Stromal cell of bone marrow (primary cell): ENCODE measurements around the gene KCNAB2.

Experiments
- DNase-seq: peaks from one replicate; pipeline ENCODE4 v3.0.0-alpha.2; 2012; ENCODE audit warnings: low read depth

The KCNAB2 gene

DNA sequence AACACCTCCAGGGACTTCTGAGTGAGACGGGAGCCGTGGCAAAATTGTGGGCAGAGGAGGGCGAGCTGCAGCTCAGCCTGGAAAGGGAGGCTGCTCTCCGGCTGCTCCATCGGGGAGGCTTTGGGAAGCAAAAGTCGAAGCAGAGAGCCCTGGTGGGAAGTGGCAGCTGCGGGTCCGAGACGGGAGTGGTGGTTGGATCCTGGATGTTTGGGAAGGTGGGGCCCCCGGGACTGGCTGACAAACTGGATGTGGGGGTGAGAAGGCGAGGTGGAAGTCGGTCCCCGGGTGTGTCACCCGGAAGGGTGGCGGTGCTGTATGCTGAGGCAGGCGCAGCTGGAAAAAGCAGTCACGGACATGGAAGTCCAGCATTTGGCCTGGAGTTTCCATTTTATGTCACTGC, 52.1 kb downstream of the KCNAB2 start:
- DNase-seq: no peak

GRCh38 chr1:6098303-6099215, 52.9 kb downstream of the KCNAB2 start:
- peak; percentile 61 for DNase-seq

- no peak for DNase-seq
Observed at GRCh38 chr1:6099297-6099696, 53.6 kb downstream of the KCNAB2 start.

DNA sequence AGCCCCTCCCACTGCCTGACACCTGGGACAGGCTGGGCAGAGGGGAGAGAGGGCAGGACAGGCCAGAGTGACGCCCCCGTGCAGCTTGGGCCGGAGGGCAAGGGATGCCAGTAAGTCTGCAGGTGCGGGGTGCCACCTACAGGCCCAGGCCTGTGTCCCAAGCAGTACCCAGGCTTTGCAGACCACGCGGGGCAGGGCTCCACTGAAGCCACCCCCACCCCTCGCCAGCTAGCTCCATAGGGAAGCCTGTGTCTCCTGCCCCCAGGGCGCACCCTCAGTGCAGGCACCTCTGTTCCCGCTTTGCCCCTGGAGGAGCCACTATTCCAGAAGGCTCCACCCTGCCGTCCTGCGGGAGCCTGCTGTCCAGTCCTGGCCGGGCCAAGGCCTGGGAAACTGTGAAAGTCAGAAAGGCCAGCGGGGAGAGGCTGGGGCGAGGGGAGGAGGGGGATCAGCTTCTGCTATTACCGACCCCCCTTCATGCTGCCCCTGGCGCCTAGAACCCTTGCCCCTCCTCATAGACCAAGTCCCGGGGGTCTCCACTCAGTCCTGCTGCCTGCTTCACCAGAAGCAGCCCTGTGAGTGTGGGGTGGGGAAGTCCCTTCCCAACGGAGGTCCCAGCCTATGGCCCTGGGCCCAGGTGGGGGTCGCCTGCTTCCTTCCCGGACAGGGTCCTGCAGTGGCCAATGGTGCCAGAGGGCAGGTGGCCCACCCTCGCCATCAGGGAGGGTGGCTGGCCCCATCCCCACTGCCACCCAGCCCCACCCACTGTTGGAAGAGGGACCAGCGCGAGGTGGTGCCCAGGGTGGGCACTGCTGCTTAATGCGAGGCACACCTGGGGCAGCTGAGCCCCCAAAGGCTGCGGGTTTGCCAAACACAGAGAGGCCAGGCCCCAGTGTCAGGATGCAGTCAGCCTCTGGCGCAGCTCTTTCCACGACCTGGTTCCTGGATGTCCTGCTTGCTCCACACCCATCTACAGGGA, 54.4 kb downstream of the KCNAB2 start:
- no peak for DNase-seq

- DNase-seq: no peak
Observed at GRCh38 chr1:6100861-6101783, 55.4 kb downstream of the KCNAB2 start.

DNA sequence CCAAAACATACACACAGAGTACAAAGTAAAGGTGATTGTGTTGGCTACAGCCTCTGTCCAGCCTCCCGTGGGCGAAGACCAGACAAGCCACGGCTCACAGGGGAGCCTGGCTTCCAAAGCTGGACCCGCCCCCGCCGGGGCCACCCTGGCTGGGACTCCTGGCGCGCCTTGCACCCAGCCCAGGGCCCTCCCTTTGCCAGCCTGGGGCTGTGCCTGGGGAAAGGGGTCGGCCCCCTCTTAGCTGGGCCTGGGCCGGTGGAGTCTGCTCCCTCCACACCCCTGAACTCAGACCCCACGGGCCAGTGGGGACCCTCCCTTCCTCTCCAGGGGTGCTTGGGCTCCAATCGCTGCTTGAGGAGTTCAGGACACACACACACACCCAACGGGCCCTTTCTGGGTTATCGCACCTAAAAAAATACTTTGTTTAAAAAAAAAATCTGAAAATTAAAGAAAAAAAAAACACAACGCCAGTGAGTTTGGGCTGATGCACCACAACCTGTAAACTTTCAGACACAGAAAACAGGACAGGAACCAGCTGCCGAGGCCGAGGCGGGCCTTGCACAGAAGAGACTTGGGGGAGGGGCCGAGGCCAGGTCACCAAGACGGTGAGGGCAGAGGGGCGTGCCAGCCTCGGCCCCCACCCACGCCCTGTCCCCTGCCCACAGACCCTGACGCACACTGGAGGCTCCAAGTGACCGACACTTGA, 56.3 kb downstream of the KCNAB2 start:
- no peak for DNase-seq

- DNase-seq: no peak
Observed at GRCh38 chr1:6102532-6102845, 56.8 kb downstream of the KCNAB2 start.

DNA sequence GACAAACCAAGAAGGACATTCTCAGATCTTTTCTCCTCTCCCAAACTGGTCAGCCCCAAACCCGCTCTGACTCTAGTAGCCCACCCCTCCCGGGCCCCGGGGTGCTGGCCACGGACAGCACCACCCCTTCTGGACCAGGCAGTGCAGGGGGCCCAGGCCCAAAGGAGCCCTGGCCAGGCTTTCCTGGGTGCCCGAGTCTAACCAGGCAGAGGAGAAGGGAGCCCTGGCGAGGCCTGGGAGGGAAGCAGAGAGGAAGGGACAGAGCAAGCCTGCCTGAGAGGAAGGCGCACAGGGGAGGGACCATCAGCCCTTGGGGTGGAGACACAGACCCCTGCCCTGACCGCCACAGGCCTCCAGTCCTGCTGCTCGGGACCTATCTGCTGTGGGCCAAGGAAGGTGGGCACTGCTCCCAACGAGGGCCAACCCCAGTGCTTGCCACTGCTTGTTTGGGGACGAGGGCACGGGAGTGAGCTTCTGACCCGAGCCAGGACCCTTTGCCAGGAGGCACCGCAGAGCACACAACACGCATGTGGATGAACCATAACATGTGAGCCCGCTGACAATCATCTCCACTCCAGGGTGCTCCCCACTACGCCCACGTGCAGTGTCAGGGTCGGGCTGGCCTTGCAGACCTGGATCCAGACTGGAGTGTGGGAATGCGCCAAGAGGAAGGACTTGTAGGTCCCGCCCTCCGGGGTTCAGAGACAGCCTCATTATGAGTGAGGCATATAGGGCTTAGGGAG, 57.6 kb downstream of the KCNAB2 start:
- no peak for DNase-seq

DNA sequence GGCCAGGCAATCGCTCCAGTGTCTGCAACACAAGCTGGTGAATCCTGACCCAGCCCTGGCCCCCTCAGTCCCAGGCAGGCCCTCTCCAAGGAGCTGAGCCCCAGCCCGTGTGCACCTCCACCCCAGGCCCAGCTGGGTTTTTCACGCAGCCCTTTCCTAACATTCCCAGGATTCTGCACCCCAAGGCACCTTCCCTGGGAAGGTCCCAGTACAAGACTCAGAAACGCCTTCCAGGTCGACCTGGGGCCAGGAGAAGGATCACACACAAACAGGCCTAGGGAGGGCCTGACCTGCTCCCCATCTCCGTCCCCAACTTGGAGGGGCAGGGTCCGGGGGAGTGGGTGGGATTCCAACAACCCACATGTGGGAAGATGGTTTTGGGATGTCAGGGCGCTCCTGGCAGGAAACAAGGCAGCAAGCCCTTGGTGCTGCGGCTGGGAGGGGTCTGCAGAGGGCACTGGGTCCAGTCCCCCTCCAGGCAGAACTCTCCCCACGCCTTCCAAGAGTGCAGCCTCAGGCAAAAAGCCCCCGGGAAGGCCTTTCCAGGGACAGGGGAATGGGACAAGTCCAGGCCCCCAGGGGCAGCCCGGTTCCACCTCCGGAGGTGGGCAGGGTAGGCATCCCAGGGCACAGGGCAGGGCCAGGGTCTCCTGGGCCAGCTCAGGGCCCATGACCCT, 58.3 kb downstream of the KCNAB2 start:
- no peak for DNase-seq

DNA sequence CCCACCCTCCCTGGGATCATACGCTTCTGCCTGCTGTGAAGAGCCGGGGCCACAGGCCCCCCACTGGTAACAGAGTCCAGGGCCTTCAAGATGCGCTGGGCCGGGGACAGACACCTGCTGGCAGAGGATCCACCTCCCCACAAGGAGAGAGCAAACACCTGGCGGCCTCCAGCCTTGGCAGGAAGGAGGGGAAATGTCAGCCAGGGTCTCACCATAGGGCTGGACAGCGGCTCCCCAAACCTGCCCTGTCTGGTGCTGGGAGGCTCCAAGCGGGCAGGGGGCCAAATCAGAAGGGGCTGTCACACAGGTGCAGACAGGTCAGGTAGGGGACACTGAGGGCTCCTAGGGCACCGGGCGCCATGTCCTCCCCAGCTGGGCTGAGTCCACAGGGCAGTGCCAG, 58.9 kb downstream of the KCNAB2 start:
- no peak for DNase-seq

GRCh38 chr1:6105218-6105679, 59.6 kb downstream of the KCNAB2 start:
- DNase-seq: no peak

DNA sequence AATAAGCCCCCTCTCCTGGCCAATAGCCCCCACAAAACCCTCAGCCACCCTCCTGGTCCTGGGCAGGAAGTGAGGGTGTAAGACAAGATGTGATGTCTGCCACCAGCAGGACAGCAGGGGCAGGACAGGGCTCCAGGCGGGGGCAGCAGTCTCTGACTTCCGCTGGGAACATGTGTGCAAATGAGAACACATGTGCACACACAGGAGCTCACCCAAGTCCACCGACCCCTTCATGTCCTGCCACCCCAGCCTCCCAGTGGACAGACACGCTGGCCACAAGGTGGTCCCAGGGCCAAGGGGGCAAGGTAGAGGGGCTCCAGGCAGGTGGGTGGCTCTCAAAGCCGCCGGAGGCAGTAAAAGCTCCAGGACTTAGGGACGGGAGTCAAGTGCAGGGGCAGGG, 60.1 kb downstream of the KCNAB2 start:
- no peak for DNase-seq

GRCh38 chr1:6106321-6106731, 60.6 kb downstream of the KCNAB2 start:
- DNase-seq: no peak

DNA sequence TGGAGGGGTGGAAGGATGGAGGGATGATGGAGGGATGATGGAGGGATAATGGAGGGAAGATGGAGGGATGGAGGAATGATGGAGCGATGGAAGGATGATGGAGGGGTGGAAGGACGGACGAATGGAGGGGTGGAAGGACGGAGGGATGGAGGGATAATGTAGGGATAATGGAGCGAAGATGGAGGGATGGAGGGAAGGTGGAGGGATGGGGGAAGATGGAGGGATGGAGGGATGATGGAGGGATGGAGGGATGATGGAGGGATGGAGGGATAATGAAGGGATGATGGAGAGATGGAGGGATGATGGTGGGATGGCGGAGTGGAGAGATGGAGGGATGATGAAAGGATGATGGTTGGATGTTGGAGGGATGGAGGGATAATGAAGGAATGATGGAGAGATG, 61.3 kb downstream of the KCNAB2 start:
- DNase-seq: no peak

DNA sequence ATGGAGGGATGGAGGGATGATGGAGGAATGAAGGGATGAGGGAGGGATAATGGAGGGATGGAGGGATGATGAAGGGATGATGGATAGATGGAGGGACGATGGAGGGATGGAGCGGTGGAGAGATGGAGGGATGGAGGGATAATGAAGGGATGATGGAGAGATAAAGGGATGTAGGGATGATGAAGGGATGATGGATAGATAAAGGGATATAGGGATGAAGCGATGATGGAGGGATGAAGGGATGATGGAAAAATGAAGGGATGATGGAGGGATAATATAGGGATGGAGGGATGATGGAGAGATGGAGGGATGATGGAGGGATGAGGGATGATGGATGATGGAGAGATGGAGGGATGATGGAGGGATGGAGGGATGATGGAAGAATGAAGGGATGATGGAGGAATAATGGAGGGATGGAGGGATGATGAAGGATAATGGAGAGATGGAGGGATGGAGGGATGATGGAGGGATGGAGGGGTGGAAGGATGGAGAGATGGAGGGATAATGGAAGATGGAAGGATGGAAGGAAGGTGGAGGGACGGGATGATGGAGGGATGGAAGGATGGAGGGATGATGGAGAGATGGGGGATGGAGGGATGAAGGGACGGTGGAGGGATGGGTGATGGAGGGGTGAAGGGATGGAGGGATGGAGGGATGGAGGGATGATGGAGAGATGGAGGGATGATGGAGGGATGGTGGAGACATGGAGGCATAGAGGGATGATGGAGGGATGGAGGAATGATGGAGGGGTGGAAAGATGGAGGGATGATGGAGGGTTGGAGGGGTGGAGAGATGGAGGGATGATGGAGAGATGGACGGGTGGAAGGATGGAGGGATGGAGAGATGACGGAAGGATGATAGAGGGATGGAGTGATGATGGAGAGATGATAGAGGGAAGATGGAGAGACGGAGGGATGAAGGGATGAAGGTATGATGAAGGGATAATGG, 62.0 kb downstream of the KCNAB2 start:
- DNase-seq: no peak

DNA sequence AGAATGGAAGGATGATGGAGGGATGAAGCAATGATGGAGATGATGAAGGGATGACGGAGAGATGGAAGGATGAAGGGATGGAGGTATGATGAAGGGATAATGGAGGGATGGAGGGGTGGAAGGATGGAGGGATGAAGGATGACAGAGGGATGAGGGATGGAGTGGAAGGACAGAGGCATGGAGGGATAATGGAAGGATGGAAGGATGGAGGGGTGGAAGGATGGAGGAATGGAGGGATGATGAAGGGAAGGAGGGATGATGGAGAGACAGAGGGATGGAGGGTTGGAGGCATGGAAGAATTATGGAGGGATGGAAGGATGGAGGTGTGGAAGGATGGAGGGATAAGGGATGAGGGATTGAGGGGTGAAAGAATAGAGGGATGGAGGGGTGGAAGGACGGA, 62.8 kb downstream of the KCNAB2 start:
- no peak for DNase-seq

DNA sequence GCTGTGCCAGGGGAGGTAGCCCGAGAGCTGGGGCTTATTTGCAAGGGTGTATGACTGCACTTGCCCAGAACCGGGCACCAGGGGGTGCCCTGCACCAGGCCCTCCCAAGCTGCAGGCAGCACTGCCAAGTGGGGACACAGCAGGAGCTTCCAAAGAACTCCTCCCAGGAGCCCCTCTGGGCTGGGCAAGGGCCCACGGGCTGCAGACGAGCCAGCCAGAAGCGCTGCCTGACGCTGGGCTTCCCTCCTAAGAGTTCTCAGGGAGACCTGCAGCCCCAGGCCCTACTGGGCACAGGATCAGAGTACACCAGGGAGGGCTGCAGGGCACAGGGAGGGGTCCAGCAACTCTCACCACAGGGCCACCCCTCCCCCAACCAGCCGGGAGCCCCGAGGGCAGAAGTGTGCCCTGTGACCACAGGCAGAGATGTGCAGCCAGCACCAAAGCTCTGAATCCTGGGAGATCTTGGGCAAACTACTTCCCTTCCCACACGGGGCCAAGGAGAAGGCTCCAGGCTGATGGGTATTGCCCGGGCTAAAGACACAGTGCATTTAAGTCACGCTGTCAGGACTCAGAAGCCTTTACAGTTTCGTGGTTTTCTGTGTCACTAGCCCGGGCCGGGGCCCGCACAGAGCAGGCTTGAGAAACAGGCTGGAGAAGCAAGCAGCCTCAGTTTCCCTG, 63.4 kb downstream of the KCNAB2 start:
- peak; percentile 4 for DNase-seq

GRCh38 chr1:6109688-6110087, 64.0 kb downstream of the KCNAB2 start:
- DNase-seq: no peak
